IMR-90 (cell line): ENCODE measurements around the gene FOXP1. TPM values are rescaled to one million over a fixed set of nuclear protein-coding genes. Genes with fewer than 3 reads are reported as not detected.

ENCODE experiments used
- ATAC-seq: fragments of 200-7000 bp; cut with Tn5 transposase; 2 replicates; pipeline ENCODE4 v1.9.1; 2020; ENCODE audit warnings: low read depth, mild to moderate bottlenecking, moderate library complexity
- BruUV-seq: library from RNA; stranded (reverse); fragments of 400-500 nt; replicated peaks from 2 replicates; lab custom pipeline; 2021; lab: Mats Ljungman, UMichigan
- CTCF ChIA-PET: fragments of 300-600 bp; formaldehyde crosslinking; extraction: SDS; loops from one replicate; lab custom pipeline; 2021; ENCODE audit warnings: antibody characterized with exemption; lab: Yijun Ruan, JAX
- POLR2A ChIA-PET: fragments of 300-600 bp; sonication (Branson Sonifier 250); formaldehyde crosslinking; loops from one replicate; lab custom pipeline; 2022; ENCODE audit warnings: antibody characterized with exemption; ENCODE audit not compliant: unreplicated experiment; lab: Charles Lee
- DNase-seq: peaks from one replicate; pipeline ENCODE4 v3.0.0; 2013
- H2AFZ ChIP-seq: replicated peaks from 2 replicates; pipeline ENCODE3; 2013; ENCODE audit warnings: low read length, mild to moderate bottlenecking; ENCODE audit not compliant: poor library complexity
- H2AK5ac ChIP-seq: 2 replicates; pipeline ENCODE4 v1.6.1; 2013; ENCODE audit warnings: low read depth, low read length, inconsistent platforms
- H2AK9ac ChIP-seq: replicated peaks from 2 replicates; pipeline ENCODE3; 2013; ENCODE audit warnings: mild to moderate bottlenecking, low read depth, low read length, moderate library complexity; ENCODE audit not compliant: poor library complexity
- H2BK120ac ChIP-seq: 2 replicates; pipeline ENCODE4 v1.6.1; 2013; ENCODE audit warnings: low read depth, low read length, inconsistent platforms
- H2BK15ac ChIP-seq: 3 replicates; pipeline ENCODE4 v1.6.1; 2013; ENCODE audit warnings: low read depth, low read length, inconsistent platforms
- H2BK20ac ChIP-seq: 2 replicates; pipeline ENCODE4 v1.6.1; 2013; ENCODE audit warnings: low read depth, mild to moderate bottlenecking, inconsistent platforms, low read length, moderate library complexity
- H2BK5ac ChIP-seq: 2 replicates; pipeline ENCODE4 v1.6.1; 2013; ENCODE audit warnings: mild to moderate bottlenecking, low read depth, low read length, inconsistent platforms; ENCODE audit not compliant: poor library complexity, severe bottlenecking
- H3K14ac ChIP-seq: replicated peaks from 2 replicates; pipeline ENCODE4 v1.6.1; 2013; ENCODE audit warnings: low read depth, low read length, inconsistent platforms
- H3K18ac ChIP-seq: 2 replicates; pipeline ENCODE4 v1.6.1; 2013; ENCODE audit warnings: low read depth, low read length, control low read depth
- H3K23ac ChIP-seq: 2 replicates; pipeline ENCODE4 v1.6.1; 2013; ENCODE audit warnings: low read depth, low read length, inconsistent platforms
- H3K27ac ChIP-seq: 2 replicates; pipeline ENCODE4 v1.5.1; 2013; ENCODE audit warnings: mild to moderate bottlenecking, control low read depth, low read length; ENCODE audit not compliant: insufficient read depth
- H3K27me3 ChIP-seq: 2 replicates; pipeline ENCODE4 v1.6.1; 2013; ENCODE audit warnings: low read length; ENCODE audit not compliant: control insufficient read depth, insufficient read depth
- H3K36me3 ChIP-seq: 2 replicates; pipeline ENCODE4 v1.6.1; 2013; ENCODE audit warnings: low read length, mixed read lengths; ENCODE audit not compliant: control insufficient read depth, insufficient read depth
- H3K4ac ChIP-seq: 2 replicates; pipeline ENCODE4 v1.6.1; 2013; ENCODE audit warnings: low read depth, low read length, inconsistent platforms
- H3K4me1 ChIP-seq: 2 replicates; pipeline ENCODE4 v1.6.1; 2013; ENCODE audit warnings: low read length, mixed read lengths; ENCODE audit not compliant: control insufficient read depth, insufficient read depth
- H3K4me2 ChIP-seq: 2 replicates; pipeline ENCODE4 v1.6.1; 2013; ENCODE audit warnings: low read depth, mild to moderate bottlenecking, control low read depth, low read length, moderate library complexity
- H3K4me3 ChIP-seq: 2 replicates; pipeline ENCODE4 v1.5.1; 2013; ENCODE audit warnings: low read depth, mild to moderate bottlenecking, control low read depth, low read length, moderate library complexity; ENCODE audit not compliant: insufficient read depth
- H3K56ac ChIP-seq: 2 replicates; pipeline ENCODE4 v1.6.1; 2013; ENCODE audit warnings: low read length, inconsistent platforms; ENCODE audit not compliant: insufficient read depth; ENCODE audit errors: extremely low read depth
- H3K79me1 ChIP-seq, 2 experiments: 2 replicates each; pipeline ENCODE4 v1.6.1; 2013; ENCODE audit warnings: low read length in 2 of 2, inconsistent platforms in 1 of 2, low read depth in 1 of 2
- H3K9ac ChIP-seq: 2 replicates; pipeline ENCODE4 v1.6.1; 2013; ENCODE audit warnings: low read depth, low read length, control low read depth
- H3K9me1 ChIP-seq: 2 replicates; pipeline ENCODE4 v1.6.1; 2013; ENCODE audit warnings: low read length, inconsistent platforms; ENCODE audit not compliant: insufficient read depth
- H3K9me3 ChIP-seq: 2 replicates; pipeline ENCODE4 v1.6.1; 2013; ENCODE audit warnings: low read length; ENCODE audit not compliant: control insufficient read depth, insufficient read depth
- H4K20me1 ChIP-seq: 2 replicates; pipeline ENCODE4 v1.6.1; 2013; ENCODE audit warnings: low read length, inconsistent platforms; ENCODE audit not compliant: insufficient read depth
- H4K5ac ChIP-seq: 2 replicates; pipeline ENCODE4 v1.6.1; 2013; ENCODE audit warnings: mild to moderate bottlenecking, low read depth, low read length, control low read depth
- H4K8ac ChIP-seq, 2 experiments: 2 replicates each; pipeline ENCODE4 v1.6.1; 2013; ENCODE audit warnings: low read depth in 2 of 2, low read length in 2 of 2, control low read depth in 1 of 2, inconsistent platforms in 1 of 2
- H4K91ac ChIP-seq: 2 replicates; pipeline ENCODE4 v1.6.1; 2013; ENCODE audit warnings: low read depth, low read length, inconsistent platforms; ENCODE audit not compliant: insufficient read depth
- FOS ChIP-seq: fragments of 150-350 bp; IDR thresholded peaks from 2 replicates; pipeline ENCODE4 v1.6.1; 2016; ENCODE audit warnings: low read depth, low read length
- WGBS, 2 experiments: methylation state at CpG; one replicate each; pipeline versions ENCODE4 v1.1.5 to v1.1.7; 2013; ENCODE audit warnings: missing lambda C conversion rate in 2 of 2; ENCODE audit not compliant: insufficient read length in 1 of 2; ENCODE audit errors: extremely low coverage in 2 of 2; 5-methylcytosine and 5-hydroxymethylcytosine counted together
- dilution Hi-C: fragments of 300-500 bp; cut with HindIII; formaldehyde crosslinking; loops from one replicate; pipeline ENCODE4 v1.14.3; 2018; ENCODE audit warnings: low sequenced_read_pairs; ENCODE audit not compliant: unreplicated experiment
- in situ Hi-C: fragments of 300-500 bp; cut with MboI; formaldehyde crosslinking; loops from 3 replicates; pipeline ENCODE4 v1.14.3; 2019; ENCODE audit warnings: low sequenced_read_pairs, inconsistent platforms, mixed read lengths
- intact Hi-C: fragments of 100-400 bp; cut with micrococcal nuclease; formaldehyde crosslinking; loops from 2 replicates; pipeline ENCODE4 v1.10.0; 2022
- polyA plus RNA-seq, 3 experiments: library from polyadenylated mRNA; depleted of rRNA; stranded (reverse); fragments of >200 nt; gene quantifications; 2 replicates each; pipeline ENCODE4 v1.2.3, GENCODE V29; 2012; ENCODE audit warnings: low replicate concordance in 1 of 3
- total RNA-seq: library from RNA; depleted of rRNA; stranded (reverse); fragments of >200 nt; gene quantifications from 2 replicates; pipeline ENCODE4 v1.2.3, GENCODE V29; 2012

Gene FOXP1
- total and polyA plus RNA-seq, 2 of the 4 experiments (the other 2 are of a cell fraction): 37.0 to 132 TPM

- Histone ChIP-seq H3K27ac (no peak overlapping the region), H2AK5ac (peak overlapping the region; percentile 35), H3K79me1 (peaks cover 16 to 20% of the 10 kb centered on the region in 2 experiments), H2BK120ac (peak overlapping the region; percentile 22), H2BK15ac (no peak overlapping the region), H3K56ac (no peak overlapping the region), H3K27me3 (no peaks in the 10 kb centered on the region), H3K4me3 (no peak overlapping the region), H3K9me1 (0 out of 2 replicates have a peak, but pooled peaks cover 3% of the 10 kb centered on the region), H3K9me3 (no peaks in the 10 kb centered on the region), H2AK9ac (no peak overlapping the region), H2AFZ (no peak overlapping the region), H3K4me1 (peaks cover 9% of the 10 kb centered on the region), H3K36me3 (no peaks in the 10 kb centered on the region), H4K5ac (no peak overlapping the region), H3K18ac (no peak overlapping the region), H3K23ac (no peak overlapping the region), H2BK20ac (peak overlapping the region; percentile 1; the same call in 1 of the 2 replicates), H3K14ac (no peak overlapping the region), H4K8ac (no peak overlapping the region), H3K9ac (no peak overlapping the region), H3K4ac (peak overlapping the region; percentile 17; the same call in 1 of the 2 replicates), H4K20me1 (no peaks in the 10 kb centered on the region), H2BK5ac (no peak overlapping the region), H3K4me2 (no peak overlapping the region), H4K91ac (peak overlapping the region; percentile 57; the same call in 1 of the 2 replicates)
- dilution Hi-C loops (no loop called here), intact Hi-C loops (no loop called here), in situ Hi-C loops (loop anchor here (25.0 kb wide), 1 partner anchor 604 kb away; no protein-coding TSS in a partner anchor)
- no TSS peak for BruUV-seq
- DNase-seq (no peak), ATAC-seq (no peak)
- 100% methylated on average over 1 of the region's 16 CpGs; no CpG with 5 or more reads in 1 of the 2 experiments for WGBS, 2 experiments
- POLR2A ChIA-PET: no interaction called here
- TF ChIP-seq FOS: no peak
- CTCF ChIA-PET: interaction anchor here (0.6 kb wide), 1 partner anchor 68 kb away, joined by 3 read pairs; no protein-coding TSS in a partner anchor
These were observed 267.3 kb downstream of the FOXP1 start for GRCh38 chr3:71316066-71316777.
